ENCODE data around the gene C16orf82.
A peak's percentile ranks its signal among the peaks of the same experiment; 100 is the strongest.
"Not testable (repeated sequence)": the region's sequence is repeated elsewhere in the genome, so short reads cannot be mapped to it uniquely, and the experiment has no call there.

Gene C16orf82

GRCh38 chr16:27086031-27086430 lies 19.3 kb downstream of the C16orf82 start:
- not testable (repeated sequence) for DNase-seq (ENCODE audit: low read depth in 2 of 3, low spot score in 1 of 3)

- no peak for DNase-seq (ENCODE audit: low read depth in 2 of 3, low spot score in 1 of 3)
These were observed 21.5 kb downstream of the C16orf82 start for GRCh38 chr16:27088216-27088615.

GRCh38 chr16:27096375-27096774 lies 29.6 kb downstream of the C16orf82 start:
- no peak for DNase-seq (ENCODE audit: low read depth in 2 of 3, low spot score in 1 of 3)

- DNase-seq (ENCODE audit: low read depth in 2 of 3, low spot score in 1 of 3): no peak
These were observed 31.1 kb downstream of the C16orf82 start for GRCh38 chr16:27097800-27098230.

GRCh38 chr16:27098366-27099049 lies 31.8 kb downstream of the C16orf82 start:
- no peak for DNase-seq (ENCODE audit: low read depth in 2 of 3, low spot score in 1 of 3)

- no peak for DNase-seq (ENCODE audit: low read depth in 2 of 3, low spot score in 1 of 3)
These were observed 36.2 kb downstream of the C16orf82 start for GRCh38 chr16:27102701-27103575.

GRCh38 chr16:27103954-27104353 lies 37.2 kb downstream of the C16orf82 start:
- DNase-seq (ENCODE audit: low read depth in 2 of 3, low spot score in 1 of 3): no peak

- DNase-seq (ENCODE audit: low read depth in 2 of 3, low spot score in 1 of 3): no peak
These were observed 39.6 kb downstream of the C16orf82 start for GRCh38 chr16:27106305-27106704.

GRCh38 chr16:27107185-27107592 lies 40.5 kb downstream of the C16orf82 start:
- DNase-seq (ENCODE audit: low read depth in 2 of 3, low spot score in 1 of 3): no peak

- no peak for DNase-seq (ENCODE audit: low read depth in 2 of 3, low spot score in 1 of 3)
These were observed 41.5 kb downstream of the C16orf82 start for GRCh38 chr16:27108051-27108770.

- no peak for DNase-seq (ENCODE audit: low read depth in 2 of 3, low spot score in 1 of 3)
These were observed 42.3 kb downstream of the C16orf82 start for GRCh38 chr16:27108826-27109665.

GRCh38 chr16:27109666-27110523 lies 43.2 kb downstream of the C16orf82 start:
- peak; percentile 64 to 84 (median 69) for DNase-seq (ENCODE audit: low read depth in 2 of 3, low spot score in 1 of 3)

GRCh38 chr16:27110524-27110896 lies 43.8 kb downstream of the C16orf82 start:
- DNase-seq (ENCODE audit: low read depth in 2 of 3, low spot score in 1 of 3): no peak

GRCh38 chr16:27111486-27111885 lies 44.8 kb downstream of the C16orf82 start:
- DNase-seq (ENCODE audit: low read depth in 2 of 3, low spot score in 1 of 3): no peak

- no peak for DNase-seq (ENCODE audit: low read depth in 2 of 3, low spot score in 1 of 3)
These were observed 45.5 kb downstream of the C16orf82 start for GRCh38 chr16:27112093-27112811.

GRCh38 chr16:27113341-27113841 lies 46.7 kb downstream of the C16orf82 start:
- DNase-seq (ENCODE audit: low read depth in 2 of 3, low spot score in 1 of 3): no peak

- DNase-seq (ENCODE audit: low read depth in 2 of 3, low spot score in 1 of 3): no peak
These were observed 47.3 kb downstream of the C16orf82 start for GRCh38 chr16:27114006-27114405.

- no peak for DNase-seq (ENCODE audit: low read depth in 2 of 3, low spot score in 1 of 3)
These were observed 51.8 kb downstream of the C16orf82 start for GRCh38 chr16:27118526-27118925.

Measured in stimulated activated CD4-positive, alpha-beta T cell treated with anti-CD3 and anti-CD28 coated beads, Interleukin-12 subunit alpha, Interleukin-12 subunit beta, amount 100 ng/mL, for 48 hours (primary cell).